ENCODE results near the gene SLC7A14.

Gene SLC7A14

GRCh38 chr3:170421758-170422157 is 164.1 kb downstream of the SLC7A14 start:
- Histone ChIP-seq H3K79me2 (ENCODE audit: low read length) (no peaks in the 10 kb centered on the region), H2AFZ (ENCODE audit: low read depth, low read length) (no peak overlapping the region), H3K9ac (ENCODE audit: low read length) (no peak overlapping the region), H3K4me2 (ENCODE audit: low read length) (no peak overlapping the region), H3K27me3 (ENCODE audit: low read depth, low read length) (no peaks in the 10 kb centered on the region), H3K9me3 (ENCODE audit: insufficient read depth, low read length) (no peaks in the 10 kb centered on the region), H3K27ac (ENCODE audit: low read length) (no peak overlapping the region), H4K20me1 (ENCODE audit: insufficient read depth, low read length) (no peaks in the 10 kb centered on the region), H3K4me3 (ENCODE audit: low read length) (no peak overlapping the region), H3K4me1 (ENCODE audit: low read length) (no peaks in the 10 kb centered on the region), H3K36me3 (replicated peaks; ENCODE audit: low read depth, low read length) (no peaks in the 10 kb centered on the region)
- TF ChIP-seq CTCF (IDR thresholded peaks at IDR 0.05; ENCODE audit: low read depth, low read length), result no peak
- TF ChIP-seq EZH2phosphoT487 (IDR thresholded peaks at IDR 0.05; ENCODE audit: low read depth), result no peak

GRCh38 chr3:170421111-170421641 is 164.7 kb downstream of the SLC7A14 start:
- Histone ChIP-seq H3K4me3 (ENCODE audit: low read length) (no peak overlapping the region), H3K27me3 (ENCODE audit: low read depth, low read length) (no peaks in the 10 kb centered on the region), H3K36me3 (replicated peaks; ENCODE audit: low read depth, low read length) (no peaks in the 10 kb centered on the region), H2AFZ (ENCODE audit: low read depth, low read length) (no peak overlapping the region), H3K9me3 (ENCODE audit: insufficient read depth, low read length) (no peaks in the 10 kb centered on the region), H3K4me2 (ENCODE audit: low read length) (no peak overlapping the region), H3K4me1 (ENCODE audit: low read length) (no peaks in the 10 kb centered on the region), H4K20me1 (ENCODE audit: insufficient read depth, low read length) (no peaks in the 10 kb centered on the region), H3K79me2 (ENCODE audit: low read length) (no peaks in the 10 kb centered on the region), H3K27ac (ENCODE audit: low read length) (no peak overlapping the region), H3K9ac (ENCODE audit: low read length) (no peak overlapping the region)
- TF ChIP-seq EZH2phosphoT487 (IDR thresholded peaks at IDR 0.05; ENCODE audit: low read depth) (no peak), CTCF (IDR thresholded peaks at IDR 0.05; ENCODE audit: low read depth, low read length) (no peak)

- H3K79me2 ChIP-seq (ENCODE audit: low read length), result no peaks in the 10 kb centered on the region
- no peak overlapping the region for H3K4me2 ChIP-seq (ENCODE audit: low read length)
- no peaks in the 10 kb centered on the region for H3K9me3 ChIP-seq (ENCODE audit: insufficient read depth, low read length)
- no peaks in the 10 kb centered on the region for H3K4me1 ChIP-seq (ENCODE audit: low read length)
- H4K20me1 ChIP-seq (ENCODE audit: insufficient read depth, low read length), result no peaks in the 10 kb centered on the region
- no peak overlapping the region for H2AFZ ChIP-seq (ENCODE audit: low read depth, low read length)
- TF ChIP-seq CTCF (IDR thresholded peaks at IDR 0.05; ENCODE audit: low read depth, low read length) (no peak), EZH2phosphoT487 (IDR thresholded peaks at IDR 0.05; ENCODE audit: low read depth) (no peak)
- H3K36me3 ChIP-seq (replicated peaks; ENCODE audit: low read depth, low read length), result no peaks in the 10 kb centered on the region
- no peak overlapping the region for H3K4me3 ChIP-seq (ENCODE audit: low read length)
- no peak overlapping the region for H3K9ac ChIP-seq (ENCODE audit: low read length)
- no peaks in the 10 kb centered on the region for H3K27me3 ChIP-seq (ENCODE audit: low read depth, low read length)
- no peak overlapping the region for H3K27ac ChIP-seq (ENCODE audit: low read length)
Measured at GRCh38 chr3:170420307-170420821, 165.5 kb downstream of the SLC7A14 start.

GRCh38 chr3:170419557-170420087 is 166.3 kb downstream of the SLC7A14 start:
- H3K27ac ChIP-seq (ENCODE audit: low read length), result no peak overlapping the region
- TF ChIP-seq CTCF (IDR thresholded peaks at IDR 0.05; ENCODE audit: low read depth, low read length) (no peak), EZH2phosphoT487 (IDR thresholded peaks at IDR 0.05; ENCODE audit: low read depth) (no peak)

More at GRCh38 chr3:170419557-170420087, 166.3 kb downstream of the SLC7A14 start:
- no peaks in the 10 kb centered on the region for H3K27me3 ChIP-seq (ENCODE audit: low read depth, low read length)
- H3K4me1 ChIP-seq (ENCODE audit: low read length), result no peaks in the 10 kb centered on the region
- H3K4me3 ChIP-seq (ENCODE audit: low read length), result no peak overlapping the region
- no peaks in the 10 kb centered on the region for H3K36me3 ChIP-seq (replicated peaks; ENCODE audit: low read depth, low read length)
- H3K4me2 ChIP-seq (ENCODE audit: low read length), result no peak overlapping the region
- H2AFZ ChIP-seq (ENCODE audit: low read depth, low read length), result no peak overlapping the region
- no peaks in the 10 kb centered on the region for H3K79me2 ChIP-seq (ENCODE audit: low read length)
- H3K9ac ChIP-seq (ENCODE audit: low read length), result no peak overlapping the region
- no peaks in the 10 kb centered on the region for H4K20me1 ChIP-seq (ENCODE audit: insufficient read depth, low read length)
- no peaks in the 10 kb centered on the region for H3K9me3 ChIP-seq (ENCODE audit: insufficient read depth, low read length)

Data from OCI-LY3 (cell line).